Stimulated activated CD4-positive, alpha-beta T cell treated with anti-CD3 and anti-CD28 coated beads, Interleukin-12 subunit alpha, Interleukin-12 subunit beta, amount 100 ng/mL, for 48 hours (primary cell): ENCODE measurements around the gene ZNF416.

ENCODE experiments used
- DNase-seq, 3 donors: peaks; one replicate each; pipeline ENCODE4 v3.0.0-alpha.2; 2020; ENCODE audit warnings: low read depth in 2 of 3, low spot score in 1 of 3

Gene ZNF416

DNA sequence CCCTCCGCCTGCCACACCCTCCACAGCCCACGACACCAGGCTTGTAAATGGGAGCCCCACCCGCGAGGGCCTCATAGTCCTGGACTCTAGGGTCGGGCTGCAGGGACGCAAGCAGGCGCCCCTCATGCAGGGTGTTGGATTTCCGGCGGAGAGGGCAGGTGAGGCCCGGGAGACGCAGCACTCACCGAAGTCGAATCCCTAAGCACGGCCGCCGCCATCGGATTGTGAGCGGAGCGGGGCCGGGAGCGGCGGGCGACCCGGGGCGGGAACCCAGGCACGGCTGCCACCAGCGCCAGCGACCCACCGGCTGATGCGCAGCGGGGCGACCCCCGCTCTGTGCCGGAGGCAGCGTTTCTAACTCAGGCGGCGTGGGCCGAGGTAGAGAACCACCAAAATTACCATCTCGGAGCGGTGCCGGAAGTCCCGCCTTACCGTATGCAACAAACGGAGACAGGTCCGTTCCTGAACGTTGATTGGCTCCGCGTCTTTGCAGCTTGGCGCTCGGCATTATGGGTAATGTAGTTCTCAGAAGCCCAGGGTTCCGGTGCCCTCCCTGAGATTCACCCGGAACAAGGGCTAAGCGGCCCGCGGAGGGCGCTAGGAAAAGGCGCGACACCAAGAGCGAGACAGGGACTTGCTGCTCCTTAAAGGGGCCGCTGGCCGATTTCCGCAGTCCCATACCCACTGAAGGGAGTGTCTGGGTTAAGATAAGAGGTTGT, at the start of gene ZNF416:
ZNF416 (minus strand) TSS at position 425 of the 719 bp plus-strand sequence; CDS start at position 218, 207 bp downstream.
- peak; percentile 90 to 94 (median 90) for DNase-seq

- DNase-seq, result no peak
Observed at GRCh38 chr19:57623091-57623490, 44.4 kb upstream of the ZNF416 start.

GRCh38 chr19:57620673-57621348, 42.1 kb upstream of the ZNF416 start:
- no peak for DNase-seq

- no peak for DNase-seq
Observed at GRCh38 chr19:57615346-57615745, 36.6 kb upstream of the ZNF416 start.

DNA sequence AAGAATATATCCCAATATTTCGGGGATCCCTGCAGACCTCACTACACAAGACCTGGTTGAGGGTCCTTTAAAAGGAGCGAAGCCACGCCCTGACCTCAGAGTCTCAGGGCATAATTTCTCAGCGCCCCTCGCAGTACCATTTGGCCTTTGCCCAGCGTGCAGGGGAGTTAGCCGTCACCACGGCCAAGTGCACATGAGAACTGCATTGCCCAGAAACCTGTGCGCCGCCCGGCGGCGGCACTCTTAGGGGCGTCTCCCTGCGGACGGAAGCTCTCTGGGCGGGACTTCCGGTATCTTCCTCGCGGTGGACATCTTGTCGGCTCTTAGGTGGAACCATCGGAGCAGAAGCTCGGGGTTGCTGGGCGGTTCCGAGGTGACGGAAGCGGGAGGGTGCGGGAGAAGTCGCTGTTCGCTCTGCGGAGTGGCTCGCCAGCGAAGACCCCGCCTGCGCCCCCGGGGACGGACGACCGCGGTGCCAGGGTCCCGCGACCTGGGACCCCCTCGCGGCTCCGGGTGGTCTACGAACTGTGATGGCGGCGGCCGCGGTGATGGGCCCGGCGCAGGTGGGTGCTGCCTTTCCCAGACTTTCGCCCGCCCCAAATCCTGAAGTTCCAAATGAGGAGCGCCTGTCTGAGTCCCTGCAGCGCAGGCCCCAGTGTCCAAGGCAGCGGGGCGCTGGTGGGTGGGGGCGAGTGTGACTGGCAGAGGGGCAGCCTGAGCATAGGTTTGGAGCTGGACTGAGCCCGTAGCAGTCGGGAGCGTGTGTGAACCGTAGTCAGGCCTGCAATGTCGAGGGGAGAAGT, 35.4 kb upstream of the ZNF416 start, which contains the start of gene ZNF134:
ZNF134 (plus strand) TSS at position 302 of the 803 bp plus-strand sequence. CDS start 5,227 bp downstream, outside the sequence.
- DNase-seq, result peak; percentile 72 to 85 (median 77)

- DNase-seq, result no peak
Observed at GRCh38 chr19:57611113-57611512, 32.4 kb upstream of the ZNF416 start.

GRCh38 chr19:57606931-57607330, 28.2 kb upstream of the ZNF416 start:
- DNase-seq, result no peak

DNA sequence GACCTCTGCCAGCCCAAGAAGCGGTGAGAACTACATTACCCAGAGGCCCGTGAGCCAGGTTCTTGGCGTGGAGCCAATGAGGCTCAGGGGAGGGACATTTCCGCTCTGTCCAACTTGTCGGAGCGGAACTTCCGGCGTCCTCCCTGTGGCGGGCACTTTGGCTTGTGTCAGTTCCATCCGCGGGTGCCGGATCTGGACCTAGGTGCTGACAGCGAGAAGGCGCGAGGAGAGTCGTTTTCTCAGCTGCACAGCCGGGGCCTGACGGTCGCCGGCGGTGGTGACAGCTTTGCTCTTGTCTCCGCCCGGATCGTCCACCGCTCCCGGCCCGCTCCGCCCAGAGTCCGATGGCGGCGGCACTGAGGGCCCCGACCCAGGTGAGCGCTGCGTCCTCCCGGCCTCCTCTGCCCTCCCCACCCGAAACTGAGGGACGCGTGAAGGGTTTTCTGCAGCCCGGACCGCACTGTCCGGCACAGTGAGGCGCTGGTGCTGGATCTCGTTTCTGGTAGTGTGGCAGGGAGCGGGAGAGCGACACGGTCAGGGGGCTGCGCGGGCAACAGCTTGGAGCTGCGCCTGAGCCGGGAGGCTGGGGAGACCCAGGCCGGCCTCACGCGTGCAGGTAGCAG, 21.2 kb upstream of the ZNF416 start, which contains the start of gene ZNF530:
ZNF530 (plus strand) TSS at position 125 of the 623 bp plus-strand sequence. CDS start 4,461 bp downstream, outside the sequence.
- peak; percentile 78 to 89 (median 86) for DNase-seq

DNA sequence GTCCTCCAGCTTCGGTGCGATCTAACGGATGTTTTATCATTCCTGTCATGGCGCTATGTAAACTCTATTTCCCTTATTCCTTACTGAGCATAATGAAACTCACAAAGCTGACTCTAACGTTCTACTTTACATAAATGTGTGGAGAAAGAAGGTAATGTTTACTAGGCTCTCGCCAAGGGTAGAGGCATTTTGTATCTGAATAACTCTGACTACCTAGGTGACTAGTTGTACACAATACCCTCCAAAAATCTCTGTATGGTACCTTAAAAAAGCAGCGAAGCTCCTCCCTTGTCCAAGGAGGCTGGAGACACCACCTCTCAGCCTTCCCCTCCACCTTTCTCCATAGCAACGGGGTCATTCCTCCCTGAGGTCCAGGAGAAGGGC, 20.7 kb upstream of the ZNF416 start:
- no peak for DNase-seq

- no peak for DNase-seq
Observed at GRCh38 chr19:57587529-57587928, 8.8 kb upstream of the ZNF416 start.

DNA sequence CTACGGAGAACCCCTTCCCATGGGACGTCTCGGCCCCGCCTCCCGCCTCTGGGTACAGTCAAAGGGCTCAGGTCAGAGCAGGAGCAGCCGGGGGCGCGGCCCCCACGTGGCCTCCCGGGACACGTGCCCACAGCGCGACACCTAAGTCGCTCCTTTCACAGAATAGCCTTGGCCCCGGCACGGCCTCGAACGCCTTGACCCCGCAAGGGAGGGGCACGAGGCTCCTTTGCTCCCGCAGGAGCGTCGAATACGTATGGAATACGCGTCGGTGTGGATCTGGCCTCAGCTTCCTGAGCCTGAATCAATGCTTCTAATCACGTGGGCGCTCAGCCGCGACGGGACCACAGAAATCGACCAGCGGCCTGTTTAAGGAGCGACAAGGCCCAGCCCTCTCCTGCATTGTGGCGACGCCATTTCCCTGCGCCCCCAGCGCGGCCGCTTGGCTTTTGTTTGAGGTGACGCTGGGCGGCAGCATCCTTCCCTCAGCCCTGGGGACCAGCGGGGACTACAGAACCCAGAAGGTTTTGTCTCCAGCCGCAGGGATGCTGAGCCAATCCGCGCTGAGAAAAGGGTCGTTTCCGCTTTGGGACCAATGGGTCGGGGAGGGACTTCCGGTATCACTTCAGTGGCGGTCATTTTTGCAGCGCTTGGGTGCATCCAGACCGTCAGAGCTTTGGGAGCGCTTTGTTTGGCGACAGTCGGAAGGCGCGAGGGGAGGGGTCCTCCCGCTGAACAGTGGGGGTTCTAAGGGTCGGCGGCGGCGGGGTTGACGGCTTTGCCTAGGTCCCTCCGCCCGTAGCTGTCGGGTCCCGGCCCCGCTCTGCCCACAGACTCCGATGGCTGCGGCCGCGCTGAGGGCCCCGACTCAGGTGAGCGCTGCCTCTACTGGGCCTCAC, 5.1 kb upstream of the ZNF416 start, which contains the start of gene ZIK1:
ZIK1 (plus strand) TSS at position 625 of the 896 bp plus-strand sequence; CDS start at position 837, 212 bp downstream.
- DNase-seq, result peak; percentile 74 to 76 (median 74)

DNA sequence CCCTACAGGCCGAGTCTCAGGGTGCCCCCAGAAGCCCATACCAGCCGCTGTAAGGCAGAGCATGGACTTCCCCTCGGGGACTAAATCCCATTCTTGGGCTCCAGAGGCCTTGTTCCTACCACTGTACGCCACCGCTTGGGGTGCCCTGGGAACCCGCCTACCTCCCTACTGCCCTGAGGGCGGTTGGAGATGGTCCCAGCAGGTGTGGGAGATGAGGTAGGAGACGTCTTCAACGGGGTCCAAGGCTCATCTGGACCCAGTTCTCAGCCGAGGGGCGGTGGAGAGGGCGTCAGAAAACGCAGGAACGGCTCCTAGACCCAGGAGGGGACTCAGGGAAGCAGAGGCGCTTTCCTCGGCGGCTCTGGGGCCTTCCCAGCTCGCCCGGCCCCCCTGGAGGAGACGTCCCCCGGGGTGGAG, 4.4 kb upstream of the ZNF416 start:
- no peak for DNase-seq

- DNase-seq, result no peak
Observed at GRCh38 chr19:57576661-57577060, 2.0 kb downstream of the ZNF416 start.

DNA sequence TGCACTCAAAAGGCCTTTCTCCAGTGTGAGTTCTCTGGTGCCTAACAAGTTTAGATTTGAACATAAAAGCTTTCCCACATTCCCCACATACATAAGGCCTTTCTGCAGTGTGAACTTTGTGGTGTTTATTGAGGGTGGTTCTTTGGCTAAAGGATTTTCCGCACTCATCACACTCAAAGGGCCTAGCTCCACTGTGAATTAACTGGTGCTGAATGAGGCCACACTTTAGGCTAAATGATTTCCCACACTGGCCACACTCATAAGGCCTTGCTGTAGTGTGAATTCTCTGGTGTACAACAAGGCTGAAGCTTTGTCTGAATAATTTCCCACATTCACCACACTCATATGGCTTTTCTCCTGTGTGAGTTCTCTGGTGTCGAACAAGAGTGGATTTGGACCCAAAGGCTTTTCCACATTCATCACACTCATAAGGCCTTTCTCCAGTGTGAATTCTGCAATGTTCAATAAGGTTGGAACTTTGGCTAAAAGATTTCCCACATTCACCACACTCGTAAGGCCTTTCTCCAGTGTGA, 6.2 kb downstream of the ZNF416 start:
- DNase-seq, result no peak

DNA sequence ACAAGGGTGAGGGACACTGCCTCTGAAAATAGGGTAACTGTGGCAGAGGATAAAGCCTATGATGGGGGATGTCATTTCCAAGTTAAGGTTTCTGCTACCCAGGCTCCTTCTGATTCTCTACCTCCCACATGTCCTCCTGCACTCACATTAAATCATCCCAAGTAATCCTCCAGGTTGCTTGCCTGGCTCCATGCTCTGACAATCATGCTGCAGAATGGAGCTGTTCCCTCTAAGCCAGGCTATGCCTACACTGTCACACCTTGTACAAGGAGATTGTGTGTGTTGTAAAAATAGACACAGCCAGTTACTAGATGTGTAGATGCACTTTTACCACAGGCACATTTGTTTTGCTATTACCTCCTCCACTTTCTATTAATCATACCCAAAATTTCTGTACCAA, 8.0 kb downstream of the ZNF416 start:
- DNase-seq, result no peak

GRCh38 chr19:57566396-57567265, 12.1 kb downstream of the ZNF416 start:
- DNase-seq, result no peak

- no peak for DNase-seq
Observed at GRCh38 chr19:57563547-57563946, 15.2 kb downstream of the ZNF416 start.

DNA sequence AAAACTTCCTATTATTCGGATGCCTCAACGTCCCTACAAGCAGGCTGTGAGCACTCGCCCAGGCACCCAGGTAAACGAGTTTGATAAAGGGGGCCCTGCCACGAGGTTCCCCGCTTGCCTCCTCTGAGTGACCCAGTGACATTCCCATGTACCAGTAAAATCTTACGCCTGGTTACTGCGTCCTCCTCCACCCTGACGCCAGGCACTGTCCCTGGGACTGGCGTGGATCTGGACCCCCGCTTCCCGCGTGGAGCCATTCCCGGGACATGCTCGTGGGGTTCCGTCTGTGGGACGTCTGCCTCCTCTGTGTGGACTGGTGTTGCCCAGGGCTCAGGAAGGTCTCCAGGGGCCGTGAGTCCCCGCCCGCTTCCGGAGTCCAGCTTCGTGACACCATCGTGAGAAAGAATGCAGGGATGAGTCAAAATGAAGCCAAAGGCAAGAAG, 18.6 kb downstream of the ZNF416 start:
- DNase-seq, result no peak
